ENCODE measurements around the gene ALDH4A1.

- TF ChIP-seq CTCF (IDR thresholded peaks at IDR 0.05) = no peak
- no peak for TF ChIP-seq POLR2AphosphoS5 (IDR thresholded peaks at IDR 0.05)
- no peak for TF ChIP-seq EP300 (IDR thresholded peaks at IDR 0.05)
Measured at GRCh38 chr1:18886003-18886335, 16.4 kb downstream of the ALDH4A1 start.

Measured in stomach (tissue), 4 donors.